GM19193 (cell line): Measurements from ENCODE around the gene C1QC.

Source experiments
- POLR2A ChIP-seq: IDR thresholded peaks from 4 replicates; pipeline ENCODE4 v1.6.1; 2011; ENCODE audit not compliant: insufficient read depth, insufficient read length; ENCODE audit errors: extremely low read depth

C1QC gene

GRCh38 chr1:22643381-22643780, at the start of gene C1QC:
C1QC (plus strand) TSS chr1:22643633; CDS start chr1:22644024, 391 bp downstream.
- TF ChIP-seq POLR2A: no peak

GRCh38 chr1:22594396-22594795, 49.0 kb upstream of the C1QC start:
- TF ChIP-seq POLR2A: no peak

- no peak for TF ChIP-seq POLR2A
Measured at GRCh38 chr1:22595108-22595507, 48.3 kb upstream of the C1QC start.

GRCh38 chr1:22597301-22597965, 46.0 kb upstream of the C1QC start:
- no peak for TF ChIP-seq POLR2A

GRCh38 chr1:22597996-22598395, 45.4 kb upstream of the C1QC start:
- no peak for TF ChIP-seq POLR2A

- no peak for TF ChIP-seq POLR2A
Measured at GRCh38 chr1:22598736-22599135, 44.7 kb upstream of the C1QC start.

- TF ChIP-seq POLR2A: no peak
Measured at GRCh38 chr1:22600071-22600816, 43.2 kb upstream of the C1QC start.

GRCh38 chr1:22600817-22601605, 42.4 kb upstream of the C1QC start:
- no peak for TF ChIP-seq POLR2A

- no peak for TF ChIP-seq POLR2A
Measured at GRCh38 chr1:22601610-22602009, 41.8 kb upstream of the C1QC start.

GRCh38 chr1:22602060-22602740, 41.2 kb upstream of the C1QC start:
- TF ChIP-seq POLR2A: no peak

GRCh38 chr1:22606161-22606560, 37.3 kb upstream of the C1QC start:
- no peak for TF ChIP-seq POLR2A

- no peak for TF ChIP-seq POLR2A
Measured at GRCh38 chr1:22607154-22607553, 36.3 kb upstream of the C1QC start.

- TF ChIP-seq POLR2A: no peak
Measured at GRCh38 chr1:22608361-22608760, 35.1 kb upstream of the C1QC start.

GRCh38 chr1:22609291-22609690, 34.1 kb upstream of the C1QC start:
- TF ChIP-seq POLR2A: no peak

- TF ChIP-seq POLR2A: no peak
Measured at GRCh38 chr1:22611530-22611947, 31.9 kb upstream of the C1QC start.
